Keratinocyte (primary cell): ENCODE data around the gene BCL2. TPM values are rescaled to one million over a fixed set of nuclear protein-coding genes. Genes with fewer than 3 reads are reported as not detected.

Experiments
- DNase-seq: peaks from one replicate; pipeline ENCODE4 v3.0.0-alpha.2; 2011; ENCODE audit warnings: low read depth, missing footprints, low spot score
- FAIRE-seq: peaks from 2 replicates; lab custom pipeline; 2011; peaks lifted over from hg19 to GRCh38; lab: Jason Lieb, UNC
- H2AFZ ChIP-seq: 2 replicates; pipeline ENCODE4 v1.6.0; 2012; ENCODE audit warnings: low read length, control low read depth, inconsistent platforms; ENCODE audit not compliant: control insufficient read depth
- H3K27ac ChIP-seq: 2 replicates; pipeline ENCODE4 v1.5.1; 2011; ENCODE audit warnings: low read length; ENCODE audit not compliant: control insufficient read depth, insufficient read depth
- H3K27me3 ChIP-seq: 3 replicates; pipeline ENCODE4 v1.6.0; 2011; ENCODE audit warnings: low read length; ENCODE audit not compliant: control insufficient read depth, insufficient read depth; ENCODE audit errors: extremely low read depth
- H3K36me3 ChIP-seq, 2 experiments: 2 replicates in 1 of 2; 3 replicates in 1 of 2; pipeline ENCODE4 v1.5.1; 2011; ENCODE audit warnings: low read length in 2 of 2, mild to moderate bottlenecking in 1 of 2; ENCODE audit not compliant: control insufficient read depth in 2 of 2, insufficient read depth in 2 of 2; ENCODE audit errors: extremely low read depth in 1 of 2
- H3K4me1 ChIP-seq: 3 replicates; pipeline ENCODE4 v1.5.1; 2011; ENCODE audit warnings: low read length; ENCODE audit not compliant: control insufficient read depth, insufficient read depth; ENCODE audit errors: extremely low read depth
- H3K4me2 ChIP-seq: 3 replicates; pipeline ENCODE4 v1.6.0; 2011; ENCODE audit warnings: low read depth, low read length; ENCODE audit not compliant: control insufficient read depth, insufficient read depth; ENCODE audit errors: extremely low read depth
- H3K4me3 ChIP-seq, 3 experiments: fragments of 200-600 bp in 1 of 3; sonication (generic) in 1 of 3; 2 replicates in 2 of 3; 3 replicates in 1 of 3; pipeline ENCODE4 v1.5.1; 2011 to 2016; ENCODE audit warnings: low read length in 3 of 3, mild to moderate bottlenecking in 3 of 3, control low read depth in 2 of 3, inconsistent platforms in 1 of 3, low read depth in 1 of 3, mixed read lengths in 1 of 3, mixed run types in 1 of 3, moderate library complexity in 1 of 3; ENCODE audit not compliant: control insufficient read depth in 2 of 3, insufficient read depth in 2 of 3; ENCODE audit errors: extremely low read depth in 1 of 3
- H3K79me2 ChIP-seq: 2 replicates; pipeline ENCODE4 v1.6.0; 2012; ENCODE audit warnings: low read length; ENCODE audit not compliant: control insufficient read depth, insufficient read depth
- H3K9ac ChIP-seq: 3 replicates; pipeline ENCODE4 v1.6.0; 2011; ENCODE audit warnings: low read length; ENCODE audit not compliant: control insufficient read depth, insufficient read depth; ENCODE audit errors: extremely low read depth
- H3K9me1 ChIP-seq: 3 replicates; pipeline ENCODE4 v1.6.0; 2011; ENCODE audit warnings: low read length; ENCODE audit not compliant: control insufficient read depth, insufficient read depth; ENCODE audit errors: extremely low read depth
- H3K9me3 ChIP-seq: 2 replicates; pipeline ENCODE4 v1.5.1; 2012; ENCODE audit warnings: low read depth, low read length; ENCODE audit not compliant: control insufficient read depth
- H4K20me1 ChIP-seq: 3 replicates; pipeline ENCODE4 v1.6.0; 2011; ENCODE audit warnings: low read length; ENCODE audit not compliant: control insufficient read depth, insufficient read depth; ENCODE audit errors: extremely low read depth
- EZH2 ChIP-seq: IDR thresholded peaks from one replicate; pipeline ENCODE4 v1.6.1; 2012; ENCODE audit warnings: inconsistent platforms, mild to moderate bottlenecking, low read length, moderate library complexity
- dilution Hi-C: fragments of 300-500 bp; cut with MboI; formaldehyde crosslinking; loops from one replicate; pipeline ENCODE4 v1.7.0; 2020; ENCODE audit warnings: low sequenced_read_pairs; ENCODE audit not compliant: extremely low pct_ligation_motif_present
- polyA plus RNA-seq, 5 experiments: library from polyadenylated mRNA; depleted of rRNA in 3 of 5; stranded (reverse) in 3 of 5; stranded (forward) in 1 of 5; unstranded in 1 of 5; fragments of >200 nt; gene quantifications; 1 replicate in 1 of 5; 2 replicates in 3 of 5; 3 replicates in 1 of 5; pipeline versions ENCODE4 v1.2.1 to v1.2.3, GENCODE V29; 2011 to 2012; ENCODE audit warnings: missing spikeins in 2 of 5, low read depth in 1 of 5, low replicate concordance in 1 of 5
- TF ChIP-seq, protein P1 (sequence below), 3 experiments: IDR thresholded peaks in 1 of 3; conservative IDR thresholded peaks in 1 of 3; optimal IDR thresholded peaks in 1 of 3; 2 replicates in 2 of 3; 3 replicates in 1 of 3; pipeline versions ENCODE3 to v1.5.1; 2011; ENCODE audit warnings: low read length in 3 of 3, mild to moderate bottlenecking in 3 of 3, moderate library complexity in 2 of 3, control low read depth in 1 of 3, inconsistent platforms in 1 of 3; ENCODE audit not compliant: insufficient read depth in 2 of 3; ENCODE audit errors: extremely low read depth in 1 of 3

Gene BCL2
- polyA plus RNA-seq, 1 donor (not counting 4 experiments of a cell fraction or from before 2014, with no cell fraction given): 0.30 TPM

DNA sequence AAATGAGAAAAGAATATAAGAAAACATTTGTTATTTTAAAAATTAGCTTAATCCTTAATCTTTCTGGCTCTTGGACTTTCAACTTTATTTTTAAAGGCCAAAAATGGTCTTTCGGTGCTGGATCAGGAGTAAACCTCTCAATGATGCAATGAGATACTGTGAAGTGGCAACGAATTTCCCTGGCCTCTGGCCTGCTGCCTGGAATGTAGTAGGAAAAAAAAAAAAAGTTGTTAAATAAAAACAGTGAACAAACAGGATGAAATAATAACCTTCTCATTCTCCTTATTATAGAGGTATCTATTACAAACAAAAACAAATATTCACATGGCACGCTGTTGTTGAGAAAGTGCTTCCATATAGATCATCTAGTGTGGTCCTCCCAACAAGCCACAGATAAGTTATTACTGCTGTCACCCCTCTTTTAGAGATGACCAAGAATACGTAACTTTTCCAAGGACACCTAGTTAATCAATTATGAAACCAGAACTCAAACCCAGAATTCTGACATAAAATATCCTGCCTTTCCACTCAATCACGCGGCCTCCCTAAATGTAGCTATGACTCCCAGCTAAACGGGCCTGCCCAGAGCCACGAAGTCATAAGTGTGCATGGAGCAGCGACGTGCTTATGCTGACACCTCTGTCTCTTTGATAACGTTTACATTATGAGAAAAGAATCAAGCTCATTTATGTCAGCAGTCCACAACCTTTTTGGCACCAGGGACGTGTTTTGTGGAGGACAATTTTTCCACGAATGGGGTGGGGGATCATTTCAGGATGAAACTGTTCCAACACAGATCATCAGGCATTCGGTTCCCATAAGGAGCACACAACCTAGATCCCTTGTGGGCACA is 170.9 kb downstream of the BCL2 start:
- no peak overlapping the region for H3K4me3 ChIP-seq
- no peak overlapping the region for H2AFZ ChIP-seq
- H3K9me3 ChIP-seq: no peaks in the 10 kb centered on the region
- FAIRE-seq (no peak), DNase-seq (no peak)
- H3K9me1 ChIP-seq: no peaks in the 10 kb centered on the region
- dilution Hi-C loops: no loop called here
- peaks cover 9% of the 10 kb centered on the region for H3K4me1 ChIP-seq
- no peaks in the 10 kb centered on the region for H3K79me2 ChIP-seq
- no peak overlapping the region for H3K27ac ChIP-seq
- peaks cover 6% of the 10 kb centered on the region for H3K27me3 ChIP-seq
- H3K36me3 ChIP-seq: no peaks in the 10 kb centered on the region
- no peaks in the 10 kb centered on the region for H4K20me1 ChIP-seq
- no peak for TF ChIP-seq EZH2
- TF ChIP-seq, protein P1, sequence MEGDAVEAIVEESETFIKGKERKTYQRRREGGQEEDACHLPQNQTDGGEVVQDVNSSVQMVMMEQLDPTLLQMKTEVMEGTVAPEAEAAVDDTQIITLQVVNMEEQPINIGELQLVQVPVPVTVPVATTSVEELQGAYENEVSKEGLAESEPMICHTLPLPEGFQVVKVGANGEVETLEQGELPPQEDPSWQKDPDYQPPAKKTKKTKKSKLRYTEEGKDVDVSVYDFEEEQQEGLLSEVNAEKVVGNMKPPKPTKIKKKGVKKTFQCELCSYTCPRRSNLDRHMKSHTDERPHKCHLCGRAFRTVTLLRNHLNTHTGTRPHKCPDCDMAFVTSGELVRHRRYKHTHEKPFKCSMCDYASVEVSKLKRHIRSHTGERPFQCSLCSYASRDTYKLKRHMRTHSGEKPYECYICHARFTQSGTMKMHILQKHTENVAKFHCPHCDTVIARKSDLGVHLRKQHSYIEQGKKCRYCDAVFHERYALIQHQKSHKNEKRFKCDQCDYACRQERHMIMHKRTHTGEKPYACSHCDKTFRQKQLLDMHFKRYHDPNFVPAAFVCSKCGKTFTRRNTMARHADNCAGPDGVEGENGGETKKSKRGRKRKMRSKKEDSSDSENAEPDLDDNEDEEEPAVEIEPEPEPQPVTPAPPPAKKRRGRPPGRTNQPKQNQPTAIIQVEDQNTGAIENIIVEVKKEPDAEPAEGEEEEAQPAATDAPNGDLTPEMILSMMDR (optimal IDR thresholded peaks at IDR 0.05 in 1 of 3, IDR thresholded peaks at IDR 0.05 in 1 of 3, conservative IDR thresholded peaks at IDR 0.05 in 1 of 3; ENCODE audit: extremely low read depth in 1 of 3, insufficient read depth in 2 of 3, low read length in 3 of 3): no peak
- no peak overlapping the region for H3K4me2 ChIP-seq
- no peak overlapping the region for H3K9ac ChIP-seq

DNA sequence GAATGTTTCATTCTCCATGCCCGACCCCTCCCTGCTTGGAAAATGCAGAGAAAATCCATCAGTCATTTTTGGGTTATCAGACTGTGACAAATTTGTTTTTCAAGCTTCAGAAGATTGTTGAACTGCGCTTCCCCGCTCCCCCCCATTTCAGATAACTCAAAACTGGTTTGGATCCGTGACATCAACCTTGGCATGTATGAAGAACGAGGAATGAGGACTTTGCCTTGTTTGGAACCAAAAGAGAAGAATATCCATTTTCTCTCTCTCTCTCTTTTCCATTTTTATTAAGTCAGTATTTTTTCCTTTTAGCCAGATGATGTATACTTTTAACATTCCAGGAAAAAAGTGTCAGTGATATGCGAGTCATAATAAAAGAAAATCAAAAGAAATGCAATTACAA is 171.6 kb downstream of the BCL2 start:
- Histone ChIP-seq H3K9me3 (no peaks in the 10 kb centered on the region), H3K27ac (no peak overlapping the region), H2AFZ (no peak overlapping the region), H3K9ac (no peak overlapping the region), H3K27me3 (peaks cover 6% of the 10 kb centered on the region), H3K4me1 (peaks cover 9% of the 10 kb centered on the region), H3K36me3 (no peaks in the 10 kb centered on the region), H3K79me2 (no peaks in the 10 kb centered on the region), H3K4me3 (no peak overlapping the region), H3K4me2 (no peak overlapping the region), H4K20me1 (no peaks in the 10 kb centered on the region), H3K9me1 (no peaks in the 10 kb centered on the region)
- FAIRE-seq: no peak
- dilution Hi-C loops: no loop called here
- TF ChIP-seq, protein P1 (optimal IDR thresholded peaks at IDR 0.05 in 1 of 3, IDR thresholded peaks at IDR 0.05 in 1 of 3, conservative IDR thresholded peaks at IDR 0.05 in 1 of 3; ENCODE audit: extremely low read depth in 1 of 3, insufficient read depth in 2 of 3, low read length in 3 of 3): no peak
- no peak for TF ChIP-seq EZH2
- no peak for DNase-seq
